Measurements from ENCODE around the gene ICAM3. TPM values are rescaled to one million over a fixed set of nuclear protein-coding genes. Genes with fewer than 3 reads are reported as not detected.

ICAM3 gene
- total RNA-seq, 1 donor from 2014 or later, result 10.0 TPM

DNA sequence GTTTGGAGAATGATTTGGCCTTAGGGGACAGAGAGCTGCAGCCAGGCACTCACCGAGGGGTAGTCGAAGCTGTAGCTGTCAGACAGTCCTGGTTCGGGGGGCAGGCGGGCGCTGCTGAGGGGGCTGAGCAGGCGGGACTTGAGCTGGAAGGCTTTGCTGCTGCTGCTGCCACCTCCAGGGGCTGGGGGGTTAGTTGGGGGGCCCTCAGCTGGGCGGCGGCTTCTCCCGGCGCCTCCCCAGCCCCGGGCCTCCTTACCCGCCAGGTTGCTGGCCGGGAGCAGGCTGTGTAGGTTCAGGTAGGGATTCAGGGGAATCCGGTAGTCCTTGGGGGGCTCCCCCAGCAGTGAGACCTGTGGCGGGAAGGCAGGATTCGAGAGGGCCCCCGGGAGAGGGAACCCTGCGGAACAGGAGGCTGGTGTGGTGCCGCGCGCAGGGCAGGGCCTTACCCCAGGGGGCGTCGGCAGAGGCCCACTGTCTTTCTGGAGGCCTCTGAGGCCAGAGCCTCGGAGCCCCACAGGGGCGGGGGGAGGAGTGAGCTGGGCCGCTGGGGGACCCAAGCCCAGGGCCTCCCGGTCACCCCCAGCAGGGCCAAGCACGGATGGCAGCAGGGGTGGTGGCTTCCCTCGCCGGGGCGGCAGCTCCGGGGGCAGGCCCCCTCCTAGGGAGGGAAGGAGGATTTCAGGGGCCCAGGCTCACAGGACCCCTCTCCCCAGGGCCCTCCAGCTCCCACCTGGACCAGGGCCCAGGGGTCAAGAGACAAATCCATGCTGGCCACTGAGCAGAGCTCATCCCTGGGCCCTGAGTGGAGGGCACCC lies 18.6 kb downstream of the ICAM3 start:
- H3K4me1 Mint-ChIP-seq, result peaks cover 3% of the 10 kb centered on the region
- no peak for TF ChIP-seq CTCF (conservative IDR thresholded peaks at IDR 0.05)
- no peak overlapping the region for H3K27ac Mint-ChIP-seq (ENCODE audit: unreplicated experiment)
- H3K9me3 Mint-ChIP-seq, result no peaks in the 10 kb centered on the region
- no peak overlapping the region for H3K4me3 Mint-ChIP-seq
- H3K27me3 Mint-ChIP-seq (ENCODE audit: low read depth), result no peaks in the 10 kb centered on the region
- H3K36me3 Mint-ChIP-seq (ENCODE audit: low read depth), result peaks cover 5% of the 10 kb centered on the region
- DNase-seq (ENCODE audit: low read depth, low spot score), result no peak

DNA sequence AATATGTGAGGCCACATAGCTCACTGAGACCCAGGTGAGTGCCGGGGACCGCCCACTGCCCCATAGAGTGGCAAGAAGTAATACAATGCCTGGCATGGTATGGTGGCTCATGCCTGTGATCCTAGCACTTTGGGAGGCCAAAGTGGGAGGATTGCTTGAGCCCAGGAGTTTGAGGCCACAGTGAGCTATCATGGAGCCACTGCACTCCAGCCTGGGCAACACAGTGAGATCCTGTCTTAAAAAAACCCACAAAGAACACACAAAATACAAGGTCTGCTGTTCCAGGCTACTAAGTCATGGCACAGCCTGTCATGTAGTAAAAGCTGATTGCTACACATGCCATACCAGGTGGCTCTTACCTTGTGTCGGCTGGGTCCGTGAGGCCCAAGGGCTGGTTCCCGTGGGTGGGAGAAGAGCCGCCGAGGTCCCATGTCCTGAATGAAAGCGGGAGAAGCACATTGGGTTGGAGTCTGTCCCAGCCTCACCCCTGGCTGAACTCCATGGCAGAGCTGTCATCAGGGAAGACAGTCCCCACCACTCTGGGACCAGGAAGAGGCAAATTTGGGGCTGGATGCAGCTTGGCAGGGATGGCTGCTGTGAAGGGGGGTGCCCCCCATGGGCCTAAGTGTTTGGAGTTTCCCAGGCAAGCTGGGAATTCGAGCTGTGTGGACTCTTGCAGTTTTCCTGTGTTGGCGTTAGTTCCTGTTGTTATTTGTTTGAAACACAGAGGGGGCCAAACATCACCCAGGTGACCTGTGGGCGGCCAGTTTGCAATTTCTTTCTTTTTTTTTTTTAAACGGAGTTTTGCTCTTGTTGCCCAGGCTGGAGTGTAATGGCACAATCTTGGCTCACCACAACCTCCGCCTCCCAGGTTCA lies 20.4 kb downstream of the ICAM3 start:
- H3K27me3 Mint-ChIP-seq (ENCODE audit: low read depth), result no peaks in the 10 kb centered on the region
- DNase-seq (ENCODE audit: low read depth, low spot score), result no peak

DNA sequence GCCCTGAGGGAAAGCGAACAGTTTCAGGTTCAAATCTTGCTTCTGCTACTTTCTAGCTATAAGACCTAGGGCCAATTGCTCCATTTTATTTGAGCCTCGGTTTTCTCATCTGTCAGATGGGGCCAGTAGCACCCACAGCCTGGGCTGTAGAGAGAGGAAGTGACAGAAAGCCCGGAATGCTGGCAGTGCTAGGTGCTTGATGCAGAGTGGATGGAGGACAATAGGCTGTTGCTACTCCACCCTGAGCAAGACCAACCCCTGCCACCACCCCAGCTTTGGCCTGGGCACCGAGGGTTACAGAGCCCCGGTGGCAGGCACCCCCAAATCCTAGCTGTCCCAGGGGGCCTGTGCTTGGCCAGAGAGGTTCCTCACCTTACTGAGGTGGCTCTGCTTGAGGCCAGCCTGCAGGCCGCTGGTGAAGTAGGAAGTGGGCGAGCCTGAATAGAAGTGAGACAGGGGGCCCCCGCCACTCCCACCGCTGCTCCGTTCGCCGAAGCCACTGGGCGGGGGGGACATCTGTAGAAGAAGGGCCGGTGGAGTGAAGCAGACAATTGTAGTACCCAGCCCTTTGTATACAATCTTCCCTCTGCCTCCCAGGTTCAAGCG lies 21.5 kb downstream of the ICAM3 start:
- no peak overlapping the region for H3K27ac Mint-ChIP-seq (ENCODE audit: unreplicated experiment)
- no peak overlapping the region for H3K4me3 Mint-ChIP-seq
- no peak for DNase-seq (ENCODE audit: low read depth, low spot score)
- peaks cover 5% of the 10 kb centered on the region for H3K36me3 Mint-ChIP-seq (ENCODE audit: low read depth)
- H3K4me1 Mint-ChIP-seq, result peaks cover 19% of the 10 kb centered on the region
- no peaks in the 10 kb centered on the region for H3K27me3 Mint-ChIP-seq (ENCODE audit: low read depth)
- no peaks in the 10 kb centered on the region for H3K9me3 Mint-ChIP-seq
- no peak for TF ChIP-seq CTCF (conservative IDR thresholded peaks at IDR 0.05)

More for the DNA sequence above, 20.4 kb downstream of the ICAM3 start:
- Mint-ChIP-seq H3K36me3 (ENCODE audit: low read depth) (peaks cover 5% of the 10 kb centered on the region), H3K9me3 (no peaks in the 10 kb centered on the region), H3K27ac (ENCODE audit: unreplicated experiment) (no peak overlapping the region), H3K4me1 (peaks cover 19% of the 10 kb centered on the region), H3K4me3 (no peak overlapping the region)
- no peak for TF ChIP-seq CTCF (conservative IDR thresholded peaks at IDR 0.05)

- no peak overlapping the region for H3K27ac Mint-ChIP-seq (ENCODE audit: unreplicated experiment)
- no peak for DNase-seq (ENCODE audit: low read depth, low spot score)
- H3K4me3 Mint-ChIP-seq, result peak overlapping the region; percentile 65
These were observed 22.2 kb downstream of the ICAM3 start for GRCh38 chr19:10317045-10317856.

More at GRCh38 chr19:10317045-10317856, 22.2 kb downstream of the ICAM3 start:
- Mint-ChIP-seq H3K36me3 (ENCODE audit: low read depth) (peaks cover 5% of the 10 kb centered on the region), H3K27me3 (ENCODE audit: low read depth) (no peaks in the 10 kb centered on the region), H3K9me3 (no peaks in the 10 kb centered on the region), H3K4me1 (peaks cover 19% of the 10 kb centered on the region)
- no peak for TF ChIP-seq CTCF (conservative IDR thresholded peaks at IDR 0.05)
